Lower leg skin (tissue), 3 donors: Measurements from ENCODE around the gene IL3.

Experiments
- CTCF ChIP-seq, 3 donors: fragments of 450-650 bp; IDR thresholded peaks; one replicate each; pipeline ENCODE4 v1.5.1; 2016; ENCODE audit warnings: antibody characterized with exemption in 3 of 3, mild to moderate bottlenecking in 3 of 3, moderate library complexity in 2 of 3
- POLR2A ChIP-seq, 2 donors: fragments of 450-650 bp; IDR thresholded peaks; one replicate each; pipeline ENCODE4 v1.6.1; 2016 to 2017; ENCODE audit warnings: antibody characterized with exemption in 2 of 2, mild to moderate bottlenecking in 1 of 2, moderate library complexity in 1 of 2

GRCh38 chr5:132110195-132110594, 49.7 kb downstream of the IL3 start:
- TF ChIP-seq CTCF (IDR thresholded peaks at IDR 0.05) (no peak), POLR2A (IDR thresholded peaks at IDR 0.05) (no peak)
